GM21717 (cell line): ENCODE measurements around the gene TMEM25.
"Not testable (repeated sequence)": the region's sequence is repeated elsewhere in the genome, so short reads cannot be mapped to it uniquely, and the experiment has no call there.

Experiments used
- ATAC-seq: cut with Tn5 transposase; IDR thresholded peaks from one replicate; pipeline ENCODE4 v1.9.1; 2021; ENCODE audit warnings: mild to moderate bottlenecking, moderate library complexity; ENCODE audit not compliant: unreplicated experiment

TMEM25 gene

GRCh38 chr11:118530683-118531596, at the start of gene TMEM25:
TMEM25 (plus strand) TSS chr11:118531192; CDS start chr11:118531802, 610 bp downstream.
- no peak for ATAC-seq

- ATAC-seq = not testable (repeated sequence)
Measured at GRCh38 chr11:118481238-118481637, 49.8 kb upstream of the TMEM25 start.

GRCh38 chr11:118484405-118484804, 46.6 kb upstream of the TMEM25 start:
- no peak for ATAC-seq

GRCh38 chr11:118485273-118485672, 45.7 kb upstream of the TMEM25 start:
- no peak for ATAC-seq

GRCh38 chr11:118488480-118489109, 42.4 kb upstream of the TMEM25 start:
- no peak for ATAC-seq

- no peak for ATAC-seq
Measured at GRCh38 chr11:118491041-118491440, 40.0 kb upstream of the TMEM25 start.

GRCh38 chr11:118497831-118498230, 33.2 kb upstream of the TMEM25 start:
- ATAC-seq = no peak

GRCh38 chr11:118503216-118503615, 27.8 kb upstream of the TMEM25 start:
- no peak for ATAC-seq

- ATAC-seq = no peak
Measured at GRCh38 chr11:118511601-118512000, 19.4 kb upstream of the TMEM25 start.

GRCh38 chr11:118514103-118514502, 16.9 kb upstream of the TMEM25 start:
- ATAC-seq = no peak

GRCh38 chr11:118519549-118519948, 11.4 kb upstream of the TMEM25 start:
- ATAC-seq = no peak

GRCh38 chr11:118521892-118522311, 9.1 kb upstream of the TMEM25 start:
- no peak for ATAC-seq

GRCh38 chr11:118522571-118523072, 8.4 kb upstream of the TMEM25 start:
- ATAC-seq = no peak

GRCh38 chr11:118524356-118524755, 6.6 kb upstream of the TMEM25 start:
- no peak for ATAC-seq

- ATAC-seq = no peak
Measured at GRCh38 chr11:118524757-118525470, 6.1 kb upstream of the TMEM25 start.

- no peak for ATAC-seq
Measured at GRCh38 chr11:118526688-118527087, 4.3 kb upstream of the TMEM25 start.

GRCh38 chr11:118527109-118527508, 3.9 kb upstream of the TMEM25 start, which contains the start of gene TTC36:
TTC36 (plus strand) TSS chr11:118527474; CDS start chr11:118527495, 21 bp downstream.
- no peak for ATAC-seq

- ATAC-seq = no peak
Measured at GRCh38 chr11:118528511-118528910, 2.5 kb upstream of the TMEM25 start.

- ATAC-seq = no peak
Measured at GRCh38 chr11:118529584-118530175, 1.3 kb upstream of the TMEM25 start.

- no peak for ATAC-seq
Measured at GRCh38 chr11:118530180-118530682, 761 bp upstream of the TMEM25 start.
